Measurements from ENCODE around the gene PLAU. TPM values are rescaled to one million over a fixed set of nuclear protein-coding genes. Genes with fewer than 3 reads are reported as not detected.

Gene PLAU
- total and polyA plus RNA-seq, 8 donors: 5.5 to 39.5 (median 9.9) TPM; not detected in 1

DNA sequence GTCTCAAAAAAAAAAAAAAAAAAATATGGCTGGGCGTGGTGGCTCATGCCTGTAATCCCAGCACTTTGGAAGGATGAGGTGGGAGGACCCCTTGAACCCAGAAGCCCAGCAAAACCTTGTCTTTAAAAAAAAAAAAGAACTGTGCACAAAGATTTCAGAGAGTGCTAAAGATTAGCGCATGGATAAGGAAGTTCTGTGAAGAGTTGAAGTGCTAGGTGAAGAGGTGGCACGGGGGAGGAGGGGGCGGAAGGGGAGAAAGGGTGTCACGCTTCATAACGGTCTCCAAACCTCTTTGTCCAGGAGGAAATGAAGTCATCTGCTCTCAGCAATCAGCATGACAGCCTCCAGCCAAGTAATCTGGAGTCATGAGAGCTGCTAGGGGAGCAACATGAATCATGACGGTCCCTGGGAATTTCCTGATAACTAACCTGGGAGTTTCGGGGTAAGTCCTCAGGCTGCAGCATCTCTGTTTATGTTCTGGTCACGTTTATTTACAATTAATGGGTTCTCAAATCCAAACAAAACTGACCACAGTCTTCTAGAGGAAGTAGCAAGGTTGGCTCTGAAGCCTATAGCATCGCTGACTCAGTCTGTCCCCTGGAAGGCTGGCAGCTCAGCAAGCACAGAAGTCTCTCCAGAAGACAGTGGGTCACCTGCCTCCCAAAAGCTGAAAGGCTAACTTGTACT is 1.9 kb upstream of the PLAU start:
- Histone ChIP-seq H3K4me3 (no peak overlapping the region), H3K36me3 (peaks cover 0 to 5% (median 0%) of the 10 kb centered on the region in 4 donors), H3K4me1 (peaks cover 23 to 66% (median 45%) of the 10 kb centered on the region in 4 donors), H3K27ac (peak overlapping the region; percentile 57 to 84 (median 82)), H3K27me3 (peaks cover 0 to 31% (median 20%) of the 10 kb centered on the region in 3 donors), H3K9me3 (no peaks in the 10 kb centered on the region)
- peak in 1 of 2 donors; percentile 61 for DNase-seq
- intact Hi-C loops (cut with DNase I; ENCODE audit: low total_unique reads): no loop called here
- TF ChIP-seq POLR2AphosphoS5 (IDR thresholded peaks at IDR 0.05) (peak in 1 of 3 donors; percentile 42), POLR2A (IDR thresholded peaks at IDR 0.05) (no peak)
- WGBS, 5 donors: 19 to 43% (median 27%) methylated on average over 9 to 10 of the region's 10 CpGs

DNA sequence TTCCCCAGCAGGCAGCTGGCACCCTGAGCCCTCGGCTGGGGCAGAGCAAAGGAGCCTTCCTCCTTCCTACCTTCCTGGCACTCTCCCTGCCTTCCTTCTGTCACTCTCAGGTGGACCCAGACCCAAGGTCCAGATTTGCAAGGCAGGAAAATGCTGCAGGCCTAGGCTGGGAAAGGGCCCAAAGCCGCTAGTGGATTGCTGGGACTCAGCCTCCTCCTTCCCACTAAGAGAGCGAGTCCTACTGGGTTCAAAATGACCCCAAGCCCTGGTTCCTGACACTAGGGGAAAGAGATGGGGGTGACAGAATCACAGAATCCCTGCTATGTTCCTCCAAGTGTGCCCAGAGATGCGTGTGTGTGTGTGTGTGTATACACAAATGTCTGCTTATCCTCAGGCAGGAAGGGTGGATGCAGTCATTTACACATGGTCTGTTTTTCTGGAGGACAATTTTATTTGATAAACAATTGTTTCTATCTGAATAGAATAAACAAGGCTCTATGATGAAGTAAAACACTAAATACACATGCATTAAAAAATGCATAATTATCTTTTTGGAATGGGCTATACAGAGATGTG is 1.3 kb upstream of the PLAU start:
- Histone ChIP-seq H3K27ac (peak overlapping the region; percentile 57 to 84 (median 82)), H3K27me3 (peaks cover 0 to 31% (median 20%) of the 10 kb centered on the region in 3 donors), H3K36me3 (peaks cover 0 to 5% (median 0%) of the 10 kb centered on the region in 4 donors), H3K4me1 (peaks cover 23 to 67% (median 45%) of the 10 kb centered on the region in 4 donors), H3K4me3 (no peak overlapping the region), H3K9me3 (no peaks in the 10 kb centered on the region)
- 67 to 78% (median 76%) methylated on average over 4 of the region's 4 CpGs for WGBS, 5 donors
- TF ChIP-seq POLR2A (IDR thresholded peaks at IDR 0.05): no peak
- TF ChIP-seq POLR2AphosphoS5 (IDR thresholded peaks at IDR 0.05): no peak
- no peak for TF ChIP-seq EP300 (IDR thresholded peaks at IDR 0.05)
- intact Hi-C loops (cut with DNase I; ENCODE audit: low total_unique reads): no loop called here
- no peak for DNase-seq

DNA sequence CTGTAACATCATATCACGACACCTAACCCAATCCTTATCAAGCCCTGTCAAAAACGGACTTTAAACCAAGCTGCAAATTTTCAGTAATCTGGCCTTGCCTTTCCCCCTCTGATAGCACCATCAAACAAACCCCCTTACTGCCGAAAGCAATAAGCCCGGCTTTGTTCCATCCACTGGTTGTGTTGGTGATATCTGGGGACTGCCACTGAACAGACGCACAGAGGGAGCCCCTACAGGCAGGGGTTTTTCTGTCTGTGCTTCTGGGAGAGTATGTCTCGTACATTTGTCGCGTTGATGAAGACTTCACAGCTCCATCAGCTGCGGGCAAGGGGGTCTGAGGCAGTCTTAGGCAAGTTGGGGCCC is 550 bp upstream of the PLAU start:
- 11 to 36% (median 13%) methylated on average over 8 to 9 of the region's 9 CpGs for WGBS, 5 donors
- peaks cover 0 to 9% (median 2%) of the 10 kb centered on the region in 4 donors for H3K36me3 ChIP-seq
- H3K4me3 ChIP-seq: peak overlapping the region; percentile 55 to 70 (median 66)
- no peaks in the 10 kb centered on the region for H3K9me3 ChIP-seq
- peaks cover 0 to 31% (median 20%) of the 10 kb centered on the region in 3 donors for H3K27me3 ChIP-seq
- TF ChIP-seq, protein P1, sequence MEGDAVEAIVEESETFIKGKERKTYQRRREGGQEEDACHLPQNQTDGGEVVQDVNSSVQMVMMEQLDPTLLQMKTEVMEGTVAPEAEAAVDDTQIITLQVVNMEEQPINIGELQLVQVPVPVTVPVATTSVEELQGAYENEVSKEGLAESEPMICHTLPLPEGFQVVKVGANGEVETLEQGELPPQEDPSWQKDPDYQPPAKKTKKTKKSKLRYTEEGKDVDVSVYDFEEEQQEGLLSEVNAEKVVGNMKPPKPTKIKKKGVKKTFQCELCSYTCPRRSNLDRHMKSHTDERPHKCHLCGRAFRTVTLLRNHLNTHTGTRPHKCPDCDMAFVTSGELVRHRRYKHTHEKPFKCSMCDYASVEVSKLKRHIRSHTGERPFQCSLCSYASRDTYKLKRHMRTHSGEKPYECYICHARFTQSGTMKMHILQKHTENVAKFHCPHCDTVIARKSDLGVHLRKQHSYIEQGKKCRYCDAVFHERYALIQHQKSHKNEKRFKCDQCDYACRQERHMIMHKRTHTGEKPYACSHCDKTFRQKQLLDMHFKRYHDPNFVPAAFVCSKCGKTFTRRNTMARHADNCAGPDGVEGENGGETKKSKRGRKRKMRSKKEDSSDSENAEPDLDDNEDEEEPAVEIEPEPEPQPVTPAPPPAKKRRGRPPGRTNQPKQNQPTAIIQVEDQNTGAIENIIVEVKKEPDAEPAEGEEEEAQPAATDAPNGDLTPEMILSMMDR (IDR thresholded peaks at IDR 0.05): no peak
- no peak for TF ChIP-seq POLR2A (IDR thresholded peaks at IDR 0.05)
- TF ChIP-seq POLR2AphosphoS5 (IDR thresholded peaks at IDR 0.05): no peak
- no peak for TF ChIP-seq EP300 (IDR thresholded peaks at IDR 0.05)
- H3K27ac ChIP-seq: peak overlapping the region in 4 of 5 donors; percentile 73 to 85 (median 82)
- intact Hi-C loops (cut with DNase I; ENCODE audit: low total_unique reads): no loop called here
- peaks cover 26 to 72% (median 45%) of the 10 kb centered on the region in 4 donors for H3K4me1 ChIP-seq
- peak in 1 of 2 donors; percentile 33 for DNase-seq

DNA sequence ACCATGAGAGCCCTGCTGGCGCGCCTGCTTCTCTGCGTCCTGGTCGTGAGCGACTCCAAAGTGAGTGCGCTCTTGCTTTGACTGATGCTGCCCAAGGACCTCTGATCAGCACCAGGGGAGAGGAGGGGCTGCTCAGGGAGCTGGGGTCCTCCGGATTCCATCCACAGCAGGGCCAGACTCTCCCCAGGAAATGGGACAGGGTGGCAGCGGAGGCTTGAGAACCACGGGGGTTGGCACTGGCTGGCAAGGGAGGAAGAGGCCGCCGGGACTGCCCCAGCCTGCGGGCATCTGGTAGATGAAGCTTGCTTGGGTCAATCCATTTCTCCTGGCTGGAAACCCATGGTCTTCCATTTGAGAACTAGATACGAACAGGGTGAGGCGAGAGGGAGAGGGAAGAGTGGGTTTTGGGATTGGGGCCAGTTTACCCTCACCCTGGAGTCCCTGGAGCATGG is 647 bp downstream of the PLAU start:
- WGBS, 5 donors: 13 to 26% (median 17%) methylated on average over 9 to 14 of the region's 14 CpGs
- TF ChIP-seq EP300 (IDR thresholded peaks at IDR 0.05): no peak
- TF ChIP-seq, protein P1 (IDR thresholded peaks at IDR 0.05): no peak
- no peak for TF ChIP-seq POLR2AphosphoS5 (IDR thresholded peaks at IDR 0.05)
- no peak for TF ChIP-seq POLR2A (IDR thresholded peaks at IDR 0.05)
- peaks cover 26 to 67% (median 41%) of the 10 kb centered on the region in 4 donors for H3K4me1 ChIP-seq

DNA sequence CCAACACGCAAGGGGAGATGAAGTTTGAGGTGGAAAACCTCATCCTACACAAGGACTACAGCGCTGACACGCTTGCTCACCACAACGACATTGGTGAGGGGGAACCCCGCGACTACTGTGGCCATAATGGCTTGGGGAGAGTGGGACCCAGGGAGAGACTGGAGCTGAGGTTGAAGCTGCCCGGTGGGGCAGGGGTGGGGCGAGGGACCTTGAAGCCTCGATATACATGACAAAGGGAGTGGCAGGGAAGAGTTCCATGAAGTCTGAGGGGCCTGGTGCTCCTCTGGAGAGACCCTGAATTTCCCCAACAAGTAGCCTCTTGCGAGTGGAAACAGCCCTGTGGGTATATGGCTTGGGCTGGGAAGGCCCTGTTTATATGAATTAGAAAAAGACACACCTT is 3.1 kb downstream of the PLAU start:
- 79 to 87% (median 80%) methylated on average over 10 of the region's 10 CpGs for WGBS, 5 donors
- TF ChIP-seq EP300 (IDR thresholded peaks at IDR 0.05) (no peak), POLR2A (IDR thresholded peaks at IDR 0.05) (no peak), POLR2AphosphoS5 (IDR thresholded peaks at IDR 0.05) (no peak)
- TF ChIP-seq, protein P1 (IDR thresholded peaks at IDR 0.05): no peak

More for the DNA sequence above, 647 bp downstream of the PLAU start:
- Histone ChIP-seq H3K27ac (peak overlapping the region; percentile 44 to 85 (median 81)), H3K27me3 (peaks cover 0 to 30% (median 20%) of the 10 kb centered on the region in 3 donors), H3K4me3 (peak overlapping the region; percentile 55 to 70 (median 66)), H3K36me3 (peaks cover 0 to 16% (median 3%) of the 10 kb centered on the region in 4 donors), H3K9me3 (no peaks in the 10 kb centered on the region)
- intact Hi-C loops (cut with DNase I; ENCODE audit: low total_unique reads): no loop called here
- DNase-seq: no peak

More for the DNA sequence above, 3.1 kb downstream of the PLAU start:
- intact Hi-C loops (cut with DNase I; ENCODE audit: low total_unique reads): no loop called here
- H3K9me3 ChIP-seq: no peaks in the 10 kb centered on the region
- DNase-seq: no peak
- peaks cover 0 to 27% (median 20%) of the 10 kb centered on the region in 3 donors for H3K27me3 ChIP-seq
- H3K4me3 ChIP-seq: no peak overlapping the region
- H3K27ac ChIP-seq: no peak overlapping the region
- H3K4me1 ChIP-seq: peaks cover 26 to 57% (median 31%) of the 10 kb centered on the region in 4 donors
- peaks cover 0 to 18% (median 3%) of the 10 kb centered on the region in 4 donors for H3K36me3 ChIP-seq

Measured in stomach (tissue), 9 donors.